IMR-90 (cell line): ENCODE data around the gene SRSF12. TPM values are rescaled to one million over a fixed set of nuclear protein-coding genes. Genes with fewer than 3 reads are reported as not detected.

Experiments
- ATAC-seq: fragments of 200-7000 bp; cut with Tn5 transposase; 2 replicates; pipeline ENCODE4 v1.9.1; 2020; ENCODE audit warnings: low read depth, mild to moderate bottlenecking, moderate library complexity
- BruUV-seq: library from RNA; stranded (reverse); fragments of 400-500 nt; replicated peaks from 2 replicates; lab custom pipeline; 2021; lab: Mats Ljungman, UMichigan
- CTCF ChIA-PET: fragments of 300-600 bp; formaldehyde crosslinking; extraction: SDS; loops from one replicate; lab custom pipeline; 2021; ENCODE audit warnings: antibody characterized with exemption; lab: Yijun Ruan, JAX
- POLR2A ChIA-PET: fragments of 300-600 bp; sonication (Branson Sonifier 250); formaldehyde crosslinking; loops from one replicate; lab custom pipeline; 2022; ENCODE audit warnings: antibody characterized with exemption; ENCODE audit not compliant: unreplicated experiment; lab: Charles Lee
- DNase-seq: peaks from one replicate; pipeline ENCODE4 v3.0.0; 2013
- H2AFZ ChIP-seq: replicated peaks from 2 replicates; pipeline ENCODE3; 2013; ENCODE audit warnings: low read length, mild to moderate bottlenecking; ENCODE audit not compliant: poor library complexity
- H2AK5ac ChIP-seq: 2 replicates; pipeline ENCODE4 v1.6.1; 2013; ENCODE audit warnings: low read depth, low read length, inconsistent platforms
- H2AK9ac ChIP-seq: replicated peaks from 2 replicates; pipeline ENCODE3; 2013; ENCODE audit warnings: mild to moderate bottlenecking, low read depth, low read length, moderate library complexity; ENCODE audit not compliant: poor library complexity
- H2BK120ac ChIP-seq: 2 replicates; pipeline ENCODE4 v1.6.1; 2013; ENCODE audit warnings: low read depth, low read length, inconsistent platforms
- H2BK15ac ChIP-seq: 3 replicates; pipeline ENCODE4 v1.6.1; 2013; ENCODE audit warnings: low read depth, low read length, inconsistent platforms
- H2BK20ac ChIP-seq: 2 replicates; pipeline ENCODE4 v1.6.1; 2013; ENCODE audit warnings: low read depth, mild to moderate bottlenecking, inconsistent platforms, low read length, moderate library complexity
- H2BK5ac ChIP-seq: 2 replicates; pipeline ENCODE4 v1.6.1; 2013; ENCODE audit warnings: mild to moderate bottlenecking, low read depth, low read length, inconsistent platforms; ENCODE audit not compliant: poor library complexity, severe bottlenecking
- H3K14ac ChIP-seq: replicated peaks from 2 replicates; pipeline ENCODE4 v1.6.1; 2013; ENCODE audit warnings: low read depth, low read length, inconsistent platforms
- H3K18ac ChIP-seq: 2 replicates; pipeline ENCODE4 v1.6.1; 2013; ENCODE audit warnings: low read depth, low read length, control low read depth
- H3K23ac ChIP-seq: 2 replicates; pipeline ENCODE4 v1.6.1; 2013; ENCODE audit warnings: low read depth, low read length, inconsistent platforms
- H3K27ac ChIP-seq: 2 replicates; pipeline ENCODE4 v1.5.1; 2013; ENCODE audit warnings: mild to moderate bottlenecking, control low read depth, low read length; ENCODE audit not compliant: insufficient read depth
- H3K27me3 ChIP-seq: 2 replicates; pipeline ENCODE4 v1.6.1; 2013; ENCODE audit warnings: low read length; ENCODE audit not compliant: control insufficient read depth, insufficient read depth
- H3K36me3 ChIP-seq: 2 replicates; pipeline ENCODE4 v1.6.1; 2013; ENCODE audit warnings: low read length, mixed read lengths; ENCODE audit not compliant: control insufficient read depth, insufficient read depth
- H3K4ac ChIP-seq: 2 replicates; pipeline ENCODE4 v1.6.1; 2013; ENCODE audit warnings: low read depth, low read length, inconsistent platforms
- H3K4me1 ChIP-seq: 2 replicates; pipeline ENCODE4 v1.6.1; 2013; ENCODE audit warnings: low read length, mixed read lengths; ENCODE audit not compliant: control insufficient read depth, insufficient read depth
- H3K4me2 ChIP-seq: 2 replicates; pipeline ENCODE4 v1.6.1; 2013; ENCODE audit warnings: low read depth, mild to moderate bottlenecking, control low read depth, low read length, moderate library complexity
- H3K4me3 ChIP-seq: 2 replicates; pipeline ENCODE4 v1.5.1; 2013; ENCODE audit warnings: low read depth, mild to moderate bottlenecking, control low read depth, low read length, moderate library complexity; ENCODE audit not compliant: insufficient read depth
- H3K56ac ChIP-seq: 2 replicates; pipeline ENCODE4 v1.6.1; 2013; ENCODE audit warnings: low read length, inconsistent platforms; ENCODE audit not compliant: insufficient read depth; ENCODE audit errors: extremely low read depth
- H3K79me1 ChIP-seq, 2 experiments: 2 replicates each; pipeline ENCODE4 v1.6.1; 2013; ENCODE audit warnings: low read length in 2 of 2, inconsistent platforms in 1 of 2, low read depth in 1 of 2
- H3K9ac ChIP-seq: 2 replicates; pipeline ENCODE4 v1.6.1; 2013; ENCODE audit warnings: low read depth, low read length, control low read depth
- H3K9me1 ChIP-seq: 2 replicates; pipeline ENCODE4 v1.6.1; 2013; ENCODE audit warnings: low read length, inconsistent platforms; ENCODE audit not compliant: insufficient read depth
- H3K9me3 ChIP-seq: 2 replicates; pipeline ENCODE4 v1.6.1; 2013; ENCODE audit warnings: low read length; ENCODE audit not compliant: control insufficient read depth, insufficient read depth
- H4K20me1 ChIP-seq: 2 replicates; pipeline ENCODE4 v1.6.1; 2013; ENCODE audit warnings: low read length, inconsistent platforms; ENCODE audit not compliant: insufficient read depth
- H4K5ac ChIP-seq: 2 replicates; pipeline ENCODE4 v1.6.1; 2013; ENCODE audit warnings: mild to moderate bottlenecking, low read depth, low read length, control low read depth
- H4K8ac ChIP-seq, 2 experiments: 2 replicates each; pipeline ENCODE4 v1.6.1; 2013; ENCODE audit warnings: low read depth in 2 of 2, low read length in 2 of 2, control low read depth in 1 of 2, inconsistent platforms in 1 of 2
- H4K91ac ChIP-seq: 2 replicates; pipeline ENCODE4 v1.6.1; 2013; ENCODE audit warnings: low read depth, low read length, inconsistent platforms; ENCODE audit not compliant: insufficient read depth
- CTCF ChIP-seq: conservative IDR thresholded peaks from 2 replicates; pipeline ENCODE4 v1.5.1; 2012; ENCODE audit warnings: mild to moderate bottlenecking, low read depth, low read length, improper control_type of control experiment
- RAD21 ChIP-seq: IDR thresholded peaks from 2 replicates; pipeline ENCODE4 v1.6.1; 2012; ENCODE audit warnings: low read length, improper control_type of control experiment
- dilution Hi-C: fragments of 300-500 bp; cut with HindIII; formaldehyde crosslinking; loops from one replicate; pipeline ENCODE4 v1.14.3; 2018; ENCODE audit warnings: low sequenced_read_pairs; ENCODE audit not compliant: unreplicated experiment
- in situ Hi-C: fragments of 300-500 bp; cut with MboI; formaldehyde crosslinking; loops from 3 replicates; pipeline ENCODE4 v1.14.3; 2019; ENCODE audit warnings: low sequenced_read_pairs, inconsistent platforms, mixed read lengths
- intact Hi-C: fragments of 100-400 bp; cut with micrococcal nuclease; formaldehyde crosslinking; loops from 2 replicates; pipeline ENCODE4 v1.10.0; 2022
- polyA plus RNA-seq, 3 experiments: library from polyadenylated mRNA; depleted of rRNA; stranded (reverse); fragments of >200 nt; gene quantifications; 2 replicates each; pipeline ENCODE4 v1.2.3, GENCODE V29; 2012; ENCODE audit warnings: low replicate concordance in 1 of 3
- total RNA-seq: library from RNA; depleted of rRNA; stranded (reverse); fragments of >200 nt; gene quantifications from 2 replicates; pipeline ENCODE4 v1.2.3, GENCODE V29; 2012

SRSF12 gene
- total and polyA plus RNA-seq, 2 of the 4 experiments (the other 2 are of a cell fraction), result 0.21 to 0.36 TPM

- Histone ChIP-seq H2AK9ac (no peak overlapping the region), H2BK120ac (no peak overlapping the region), H3K79me1 (no peaks in the 10 kb centered on the region), H4K5ac (no peak overlapping the region), H3K4me2 (no peak overlapping the region), H3K27ac (no peak overlapping the region), H3K18ac (no peak overlapping the region), H4K91ac (no peak overlapping the region), H3K4ac (no peak overlapping the region), H3K4me1 (no peaks in the 10 kb centered on the region), H3K9ac (no peak overlapping the region), H2AK5ac (no peak overlapping the region), H2BK5ac (no peak overlapping the region), H3K23ac (no peak overlapping the region), H3K27me3 (peaks cover 19% of the 10 kb centered on the region), H2BK15ac (no peak overlapping the region), H3K9me1 (no peaks in the 10 kb centered on the region), H3K4me3 (no peak overlapping the region), H2AFZ (no peak overlapping the region), H2BK20ac (no peak overlapping the region), H3K9me3 (no peaks in the 10 kb centered on the region), H3K36me3 (no peaks in the 10 kb centered on the region), H3K56ac (no peak overlapping the region), H4K20me1 (no peaks in the 10 kb centered on the region), H4K8ac (no peak overlapping the region), H3K14ac (no peak overlapping the region)
- POLR2A ChIA-PET, result no interaction called here
- TF ChIP-seq CTCF (no peak), RAD21 (no peak)
- ATAC-seq (no peak), DNase-seq (no peak)
- CTCF ChIA-PET, result interaction anchor here (0.7 kb wide), 1 partner anchor 51 kb away, joined by 3 read pairs; no protein-coding TSS in a partner anchor
- BruUV-seq, result no TSS peak
- dilution Hi-C loops (no loop called here), in situ Hi-C loops (loop anchor here (10.0 kb wide), 1 partner anchor 86 kb away; no protein-coding TSS in a partner anchor), intact Hi-C loops (no loop called here)
Measured at GRCh38 chr6:89071036-89071435, 46.8 kb downstream of the SRSF12 start.
